SK-N-SH treated with all-trans-retinoic acid at 6 μM for 48 hours (cell line): Measurements from ENCODE around the gene WRAP73.

ENCODE experiments used
- ZNF70 ChIP-seq: fragments of 450-650 bp; formaldehyde crosslinking; IDR thresholded peaks from 2 replicates; pipeline ENCODE4 v1.5.0; 2020; ENCODE audit warnings: mild to moderate bottlenecking, moderate library complexity
- TF ChIP-seq, protein P1 (sequence below): fragments of 250-450 bp; sonication (Bioruptor Pico); IDR thresholded peaks from 2 replicates; pipeline ENCODE4 v1.8.0; 2020; ENCODE audit warnings: mild to moderate bottlenecking, moderate library complexity, borderline replicate concordance

DNA sequence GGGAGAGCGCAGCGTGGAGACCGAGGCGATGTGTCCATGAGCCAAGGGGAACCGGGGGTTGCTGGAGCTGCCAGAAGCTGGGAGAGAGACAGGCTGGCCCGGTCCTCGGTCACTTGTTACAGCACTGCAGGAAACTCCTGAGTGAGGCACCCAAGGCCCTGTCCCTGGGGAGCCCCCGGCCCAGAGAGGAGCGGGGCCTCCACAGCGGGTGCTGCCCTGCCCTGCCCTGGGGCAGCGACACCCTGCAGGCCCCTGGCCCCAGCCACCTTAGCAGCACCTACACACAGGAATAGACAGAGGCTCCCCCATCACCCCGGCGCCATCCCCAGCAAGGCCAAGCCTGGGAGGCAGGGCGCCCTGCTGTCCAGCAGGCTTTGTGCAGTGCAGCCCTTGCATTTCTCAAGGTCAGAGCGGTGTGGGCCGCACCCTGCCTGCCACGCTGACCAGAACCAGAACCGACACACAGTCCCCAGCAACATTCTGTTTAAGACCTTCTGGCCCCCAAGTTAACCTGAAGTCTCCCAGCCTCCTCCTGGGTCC lies 32.0 kb downstream of the WRAP73 start:
- TF ChIP-seq ZNF70 (CRISPR knock-in tag): no peak
- TF ChIP-seq, protein P1, sequence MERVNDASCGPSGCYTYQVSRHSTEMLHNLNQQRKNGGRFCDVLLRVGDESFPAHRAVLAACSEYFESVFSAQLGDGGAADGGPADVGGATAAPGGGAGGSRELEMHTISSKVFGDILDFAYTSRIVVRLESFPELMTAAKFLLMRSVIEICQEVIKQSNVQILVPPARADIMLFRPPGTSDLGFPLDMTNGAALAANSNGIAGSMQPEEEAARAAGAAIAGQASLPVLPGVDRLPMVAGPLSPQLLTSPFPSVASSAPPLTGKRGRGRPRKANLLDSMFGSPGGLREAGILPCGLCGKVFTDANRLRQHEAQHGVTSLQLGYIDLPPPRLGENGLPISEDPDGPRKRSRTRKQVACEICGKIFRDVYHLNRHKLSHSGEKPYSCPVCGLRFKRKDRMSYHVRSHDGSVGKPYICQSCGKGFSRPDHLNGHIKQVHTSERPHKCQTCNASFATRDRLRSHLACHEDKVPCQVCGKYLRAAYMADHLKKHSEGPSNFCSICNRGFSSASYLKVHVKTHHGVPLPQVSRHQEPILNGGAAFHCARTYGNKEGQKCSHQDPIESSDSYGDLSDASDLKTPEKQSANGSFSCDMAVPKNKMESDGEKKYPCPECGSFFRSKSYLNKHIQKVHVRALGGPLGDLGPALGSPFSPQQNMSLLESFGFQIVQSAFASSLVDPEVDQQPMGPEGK (CRISPR knock-in tag): no peak
